WTC11 (cell line): ENCODE results near the gene NRN1L.

Experiments used
- CTCF ChIP-seq: fragments of 200-600 bp; IDR thresholded peaks from 2 replicates; pipeline ENCODE4 v1.8.0; 2022; ENCODE audit warnings: antibody characterized with exemption
- E2F4 ChIP-seq: sonication (generic); formaldehyde crosslinking; IDR thresholded peaks from 2 replicates; pipeline ENCODE4 v1.8.1; 2022; ENCODE audit warnings: low read depth, mild to moderate bottlenecking, moderate library complexity, missing genetic modification reagents, borderline replicate concordance
- ETV6 ChIP-seq: sonication (generic); formaldehyde crosslinking; IDR thresholded peaks from 2 replicates; pipeline ENCODE4 v1.8.1; 2022; ENCODE audit warnings: mild to moderate bottlenecking, missing genetic modification reagents
- MLX ChIP-seq: sonication (generic); formaldehyde crosslinking; IDR thresholded peaks from 2 replicates; pipeline ENCODE4 v1.8.1; 2023; ENCODE audit warnings: mild to moderate bottlenecking, missing genetic modification reagents, moderate library complexity

GRCh38 chr16:67924140-67924906 is 39.6 kb downstream of the NRN1L start:
- TF ChIP-seq ETV6 (no peak), E2F4 (no peak), CTCF (no peak), MLX (CRISPR knock-in tag) (no peak)
